Sigmoid colon (tissue), 7 donors: ENCODE results near the gene MED8. TPM values are rescaled to one million over a fixed set of nuclear protein-coding genes. Genes with fewer than 3 reads are reported as not detected.

Experiments used
- DNase-seq: peaks from one replicate; pipeline ENCODE4 v3.0.0-alpha.2; 2019
- H3K27ac ChIP-seq, 4 donors: fragments of 200-600 bp; sonication (generic); one replicate each; pipeline ENCODE4 v1.5.1; 2016 to 2019; ENCODE audit warnings: mild to moderate bottlenecking in 1 of 4
- H3K27me3 ChIP-seq, 3 donors: fragments of 200-600 bp; sonication (generic); one replicate each; pipeline ENCODE4 v1.5.1; 2019; ENCODE audit warnings: mild to moderate bottlenecking in 1 of 3
- H3K36me3 ChIP-seq, 4 donors: fragments of 200-600 bp; sonication (generic); one replicate each; pipeline ENCODE4 v1.5.1; 2016 to 2019
- H3K4me1 ChIP-seq, 4 donors: fragments of 200-600 bp; sonication (generic); one replicate each; pipeline ENCODE4 v1.5.1; 2017 to 2019
- H3K4me3 ChIP-seq, 4 donors: fragments of 200-600 bp; sonication (generic); one replicate each; pipeline ENCODE4 v1.5.1; 2017 to 2019; ENCODE audit warnings: mild to moderate bottlenecking in 2 of 4, moderate library complexity in 1 of 4
- H3K9me3 ChIP-seq, 4 donors: fragments of 200-600 bp in 3 of 4; sonication (generic) in 3 of 4; one replicate each; pipeline versions ENCODE4 v1.5.1 to v1.6.1; 2013 to 2019
- EP300 ChIP-seq, 4 donors: sonication (generic); formaldehyde crosslinking; IDR thresholded peaks; one replicate each; pipeline ENCODE4 v1.6.1; 2017; ENCODE audit warnings: antibody characterized with exemption in 4 of 4
- POLR2A ChIP-seq, 2 donors: fragments of 450-650 bp; IDR thresholded peaks; one replicate each; pipeline ENCODE4 v1.6.1; 2016; ENCODE audit warnings: antibody characterized with exemption in 2 of 2, mild to moderate bottlenecking in 2 of 2, moderate library complexity in 2 of 2
- POLR2AphosphoS5 ChIP-seq, 4 donors: sonication (generic); formaldehyde crosslinking; IDR thresholded peaks; one replicate each; pipeline ENCODE4 v1.6.1; 2017; ENCODE audit warnings: antibody characterized with exemption in 4 of 4
- WGBS, 2 donors: extraction: QIAGEN DNeasy Blood & Tissue Kit; methylation state at CpG; one replicate each; pipeline ENCODE4 v1.1.7; 2013; 5-methylcytosine and 5-hydroxymethylcytosine counted together
- intact Hi-C: fragments of 100-400 bp; cut with DNase I; formaldehyde crosslinking; loops from one replicate; pipeline ENCODE4 v1.15.1; 2023
- polyA plus RNA-seq, 3 donors: library from polyadenylated mRNA; stranded (reverse); fragments of 200-250 nt; gene quantifications; one replicate each; pipeline ENCODE4 v1.2.3, GENCODE V29; 2013
- total RNA-seq, 4 donors: library from RNA; depleted of rRNA; stranded (reverse); fragments of >200 nt; gene quantifications; one replicate each; pipeline ENCODE4 v1.1.0, GENCODE V29; 2016
- TF ChIP-seq, protein P1 (sequence below), 4 experiments: fragments of 450-650 bp in 3 of 4; fragments of 200-600 bp in 1 of 4; IDR thresholded peaks; one replicate each; pipeline ENCODE4 v1.5.1; 2016 to 2019; ENCODE audit warnings: antibody characterized with exemption in 4 of 4, mild to moderate bottlenecking in 3 of 4, moderate library complexity in 2 of 4
- donor health status: healthy with polysubstance abuse.
- donor health status: Bipolar disorder and iron deficiency.
- donor health status: healthy.

The MED8 gene
- total and polyA plus RNA-seq, 7 donors: 25.3 to 43.9 (median 33.4) TPM

DNA sequence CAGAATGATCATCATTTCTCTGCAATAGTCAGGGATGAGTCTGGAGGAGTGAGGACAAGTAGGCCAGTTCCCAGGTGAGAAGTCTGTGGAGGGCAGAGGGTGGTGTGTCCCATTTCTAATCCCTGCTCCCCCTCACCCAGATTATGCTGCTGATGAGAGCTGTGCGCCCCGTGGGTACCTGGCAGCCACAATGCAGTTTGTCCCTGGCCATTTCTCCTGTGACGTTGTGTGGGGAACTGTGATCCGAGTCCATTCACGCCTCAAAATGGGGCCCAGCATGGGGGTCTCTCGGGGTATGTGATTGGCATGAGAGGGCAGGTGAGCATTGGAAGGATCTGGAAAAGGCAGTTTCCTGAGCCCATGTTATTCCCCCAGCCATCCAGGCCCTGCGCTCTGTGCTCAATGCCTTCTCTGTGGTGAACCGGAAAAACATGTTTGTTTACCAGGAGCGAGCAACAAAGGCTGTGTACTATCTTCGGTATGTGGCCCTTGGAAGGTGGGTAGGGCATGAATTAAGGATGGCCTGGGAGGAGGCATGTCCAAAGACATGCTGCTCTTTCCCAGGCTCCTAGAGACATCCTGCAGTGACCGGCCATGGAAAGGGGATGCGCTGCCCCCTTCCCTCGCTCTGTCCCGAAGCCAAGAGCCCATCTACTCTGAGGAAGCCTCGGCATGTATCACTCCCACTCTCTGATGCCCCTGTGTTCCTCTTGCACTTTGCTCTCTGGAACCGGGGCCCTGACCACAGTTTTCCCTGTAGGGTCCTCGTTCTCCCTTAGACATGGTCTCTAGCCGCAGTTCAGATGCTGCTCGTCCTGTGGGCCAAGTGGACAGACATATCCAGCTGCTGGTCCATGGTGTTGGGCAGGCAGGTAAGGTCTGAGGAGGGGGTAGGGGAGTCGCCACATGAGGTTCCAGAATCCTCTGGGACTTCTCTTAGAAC lies 47.7 kb upstream of the MED8 start:
- no peaks in the 10 kb centered on the region for H3K9me3 ChIP-seq
- DNase-seq: peak; percentile 57
- no peak overlapping the region for H3K4me3 ChIP-seq
- peaks cover 15 to 83% (median 43%) of the 10 kb centered on the region in 4 donors for H3K36me3 ChIP-seq
- 93 to 94% methylated on average over 20 of the region's 20 CpGs for WGBS, 2 donors
- H3K4me1 ChIP-seq: peaks cover 0 to 20% (median 14%) of the 10 kb centered on the region in 4 donors
- intact Hi-C loops: no loop called here
- TF ChIP-seq EP300 (IDR thresholded peaks at IDR 0.05) (no peak), POLR2AphosphoS5 (IDR thresholded peaks at IDR 0.05) (no peak), POLR2A (IDR thresholded peaks at IDR 0.05) (no peak)
- TF ChIP-seq, protein P1, sequence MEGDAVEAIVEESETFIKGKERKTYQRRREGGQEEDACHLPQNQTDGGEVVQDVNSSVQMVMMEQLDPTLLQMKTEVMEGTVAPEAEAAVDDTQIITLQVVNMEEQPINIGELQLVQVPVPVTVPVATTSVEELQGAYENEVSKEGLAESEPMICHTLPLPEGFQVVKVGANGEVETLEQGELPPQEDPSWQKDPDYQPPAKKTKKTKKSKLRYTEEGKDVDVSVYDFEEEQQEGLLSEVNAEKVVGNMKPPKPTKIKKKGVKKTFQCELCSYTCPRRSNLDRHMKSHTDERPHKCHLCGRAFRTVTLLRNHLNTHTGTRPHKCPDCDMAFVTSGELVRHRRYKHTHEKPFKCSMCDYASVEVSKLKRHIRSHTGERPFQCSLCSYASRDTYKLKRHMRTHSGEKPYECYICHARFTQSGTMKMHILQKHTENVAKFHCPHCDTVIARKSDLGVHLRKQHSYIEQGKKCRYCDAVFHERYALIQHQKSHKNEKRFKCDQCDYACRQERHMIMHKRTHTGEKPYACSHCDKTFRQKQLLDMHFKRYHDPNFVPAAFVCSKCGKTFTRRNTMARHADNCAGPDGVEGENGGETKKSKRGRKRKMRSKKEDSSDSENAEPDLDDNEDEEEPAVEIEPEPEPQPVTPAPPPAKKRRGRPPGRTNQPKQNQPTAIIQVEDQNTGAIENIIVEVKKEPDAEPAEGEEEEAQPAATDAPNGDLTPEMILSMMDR (IDR thresholded peaks at IDR 0.05): no peak
- no peaks in the 10 kb centered on the region for H3K27me3 ChIP-seq
- H3K27ac ChIP-seq: peak overlapping the region in 1 of 4 donors; percentile 76

DNA sequence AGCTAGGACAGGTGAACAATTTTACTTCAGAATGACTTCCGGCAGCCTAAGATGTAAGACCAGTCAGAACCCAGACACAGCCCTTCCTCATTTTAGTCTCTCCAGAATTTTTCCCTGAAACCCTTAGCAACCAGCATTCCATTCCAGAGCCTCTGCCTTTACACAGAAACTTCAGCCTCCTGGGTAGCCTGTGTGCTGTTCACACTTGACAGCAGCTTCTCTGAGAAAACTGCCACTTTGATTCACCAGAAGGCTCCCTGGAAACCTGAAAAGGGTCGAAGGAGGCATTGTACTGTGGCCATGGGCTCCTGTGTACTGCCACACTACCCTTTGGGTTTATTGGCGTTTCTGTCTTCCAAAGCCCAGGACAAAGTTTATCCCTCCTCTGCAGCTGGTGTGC lies 46.8 kb upstream of the MED8 start:
- Histone ChIP-seq H3K27ac (peak overlapping the region; percentile 60 to 76 (median 70)), H3K9me3 (no peaks in the 10 kb centered on the region), H3K4me1 (peaks cover 0 to 20% (median 14%) of the 10 kb centered on the region in 4 donors), H3K27me3 (no peaks in the 10 kb centered on the region), H3K4me3 (no peak overlapping the region), H3K36me3 (peaks cover 24 to 83% (median 49%) of the 10 kb centered on the region in 4 donors)
- 85 to 90% methylated on average over 3 of the region's 3 CpGs for WGBS, 2 donors
- intact Hi-C loops: no loop called here
- no peak for DNase-seq
- no peak for TF ChIP-seq POLR2AphosphoS5 (IDR thresholded peaks at IDR 0.05)
- TF ChIP-seq, protein P1 (IDR thresholded peaks at IDR 0.05): no peak
- no peak for TF ChIP-seq POLR2A (IDR thresholded peaks at IDR 0.05)
- no peak for TF ChIP-seq EP300 (IDR thresholded peaks at IDR 0.05)

DNA sequence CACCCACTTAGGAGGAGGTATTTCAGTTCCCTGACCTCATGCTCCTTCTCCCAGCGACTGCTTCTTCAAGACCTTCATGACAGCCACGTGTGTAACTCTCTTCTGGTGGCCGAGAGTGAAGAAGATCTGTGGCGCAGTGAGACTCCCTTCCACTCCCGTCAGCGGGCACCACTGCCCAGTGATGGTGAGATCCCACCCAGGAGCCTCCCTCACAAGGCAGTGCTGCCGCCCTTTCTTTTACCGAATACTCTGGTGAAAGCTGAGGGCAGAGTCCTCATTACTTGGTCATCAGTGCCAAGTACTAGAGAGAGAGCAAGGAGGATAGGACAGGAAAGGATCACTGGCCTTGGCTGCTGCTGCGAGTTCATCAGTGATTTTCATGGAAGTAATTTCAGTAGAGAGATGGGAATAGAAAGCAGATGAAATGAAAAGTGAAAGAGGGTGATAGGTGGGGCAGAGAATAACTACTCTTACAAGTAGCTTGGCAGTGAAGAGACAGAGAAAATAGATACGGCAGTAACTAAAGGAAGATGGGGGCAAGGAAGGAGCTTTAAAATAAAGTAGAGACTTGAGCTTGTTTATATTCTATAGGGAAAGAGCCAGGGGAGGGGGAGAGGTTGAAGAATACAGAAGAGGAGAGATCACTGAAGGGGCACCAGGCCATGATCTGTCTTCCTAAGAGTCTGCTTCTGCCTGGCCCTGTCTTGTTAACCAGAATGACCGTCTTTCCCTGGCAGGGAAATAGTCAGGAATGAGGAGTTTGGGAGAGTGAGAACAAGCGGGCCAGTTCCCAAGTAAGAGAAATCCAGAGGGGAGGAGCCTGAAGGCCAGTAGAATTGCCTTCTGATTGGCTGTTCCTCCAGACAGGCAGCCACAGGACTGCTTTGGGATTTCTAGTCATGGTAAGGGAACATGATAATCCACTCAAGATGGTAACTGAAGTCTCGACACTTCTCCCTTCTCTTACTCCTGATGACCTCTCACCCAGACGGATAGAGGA lies 45.8 kb upstream of the MED8 start:
- intact Hi-C loops: no loop called here
- no peaks in the 10 kb centered on the region for H3K9me3 ChIP-seq
- TF ChIP-seq POLR2A (IDR thresholded peaks at IDR 0.05) (no peak), POLR2AphosphoS5 (IDR thresholded peaks at IDR 0.05) (peak in 2 of 4 donors; percentile 31 to 35)
- H3K4me1 ChIP-seq: peaks cover 0 to 20% (median 14%) of the 10 kb centered on the region in 4 donors
- no peaks in the 10 kb centered on the region for H3K27me3 ChIP-seq
- peak overlapping the region; percentile 60 to 76 (median 70) for H3K27ac ChIP-seq
- peaks cover 30 to 83% (median 54%) of the 10 kb centered on the region in 4 donors for H3K36me3 ChIP-seq
- DNase-seq: peak; percentile 82
- 78 to 83% methylated on average over 14 of the region's 14 CpGs for WGBS, 2 donors
- H3K4me3 ChIP-seq: no peak overlapping the region

DNA sequence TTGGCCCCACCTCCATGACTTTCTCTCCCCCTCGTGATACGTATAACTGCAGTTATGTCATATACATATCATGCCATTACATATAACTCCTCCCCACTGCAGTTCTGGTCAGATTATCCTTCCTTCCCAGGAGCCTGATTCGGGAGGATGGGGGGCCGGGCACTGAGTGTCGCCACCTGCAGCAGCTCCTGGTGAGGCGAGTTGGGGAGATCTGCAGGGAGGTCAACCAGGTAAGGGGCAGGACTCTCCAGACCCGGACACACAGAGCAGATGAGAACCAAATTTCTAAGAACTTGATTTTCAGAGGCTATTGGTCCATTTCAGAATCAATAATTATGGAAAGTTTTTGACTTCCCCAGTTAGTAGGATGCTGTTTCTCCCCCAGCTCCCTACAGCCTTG lies 44.7 kb upstream of the MED8 start:
- intact Hi-C loops: no loop called here
- H3K27ac ChIP-seq: no peak overlapping the region

More for the DNA sequence above, 44.7 kb upstream of the MED8 start:
- Histone ChIP-seq H3K4me3 (no peak overlapping the region), H3K9me3 (no peaks in the 10 kb centered on the region), H3K36me3 (peaks cover 33 to 83% (median 56%) of the 10 kb centered on the region in 4 donors), H3K4me1 (peaks cover 0 to 20% (median 14%) of the 10 kb centered on the region in 4 donors), H3K27me3 (no peaks in the 10 kb centered on the region)
- DNase-seq: no peak
- WGBS, 2 donors: 94 to 95% methylated on average over 7 of the region's 7 CpGs
- no peak for TF ChIP-seq EP300 (IDR thresholded peaks at IDR 0.05)
- TF ChIP-seq, protein P1 (IDR thresholded peaks at IDR 0.05): no peak
- no peak for TF ChIP-seq POLR2AphosphoS5 (IDR thresholded peaks at IDR 0.05)
- no peak for TF ChIP-seq POLR2A (IDR thresholded peaks at IDR 0.05)
